H9 (cell line): ENCODE data around the gene MAP7. TPM values are rescaled to one million over a fixed set of nuclear protein-coding genes. Genes with fewer than 3 reads are reported as not detected.

Experiments used
- DNase-seq: peaks from one replicate; pipeline ENCODE4 v3.0.0-alpha.2; 2017
- H2AFZ ChIP-seq: one replicate; pipeline ENCODE4 v1.6.1; 2013; ENCODE audit warnings: mild to moderate bottlenecking, low read length, control low read depth, moderate library complexity
- H2AK5ac ChIP-seq: 2 replicates; pipeline ENCODE4 v1.6.1; 2013; ENCODE audit warnings: low read length, control low read depth, mixed read lengths; ENCODE audit not compliant: insufficient read length
- H2BK120ac ChIP-seq: one replicate; pipeline ENCODE4 v1.6.1; 2013; ENCODE audit warnings: low read depth, mild to moderate bottlenecking, low read length, control low read depth, inconsistent platforms; ENCODE audit not compliant: poor library complexity, severe bottlenecking
- H2BK12ac ChIP-seq: 2 replicates; pipeline ENCODE4 v1.6.1; 2013; ENCODE audit warnings: low read length, control low read depth, mixed read lengths, low read depth; ENCODE audit not compliant: insufficient read length
- H2BK15ac ChIP-seq: 2 replicates; pipeline ENCODE4 v1.6.1; 2013; ENCODE audit warnings: low read depth, low read length, control low read depth
- H2BK20ac ChIP-seq: one replicate; pipeline ENCODE4 v1.6.1; 2013; ENCODE audit warnings: low read depth, mild to moderate bottlenecking, low read length, control low read depth, inconsistent platforms; ENCODE audit not compliant: poor library complexity, severe bottlenecking
- H2BK5ac ChIP-seq: 2 replicates; pipeline ENCODE4 v1.6.1; 2013; ENCODE audit warnings: low read length, control low read depth, mixed read lengths; ENCODE audit not compliant: insufficient read length
- H3K14ac ChIP-seq: 2 replicates; pipeline ENCODE4 v1.6.1; 2013; ENCODE audit warnings: low read length, control low read depth; ENCODE audit not compliant: insufficient read depth
- H3K18ac ChIP-seq: 2 replicates; pipeline ENCODE4 v1.6.1; 2013; ENCODE audit warnings: low read depth, mild to moderate bottlenecking, mixed read lengths, low read length, control low read depth; ENCODE audit not compliant: insufficient read length
- H3K23ac ChIP-seq: 2 replicates; pipeline ENCODE4 v1.6.1; 2013; ENCODE audit warnings: low read length, control low read depth, mixed read lengths, low read depth; ENCODE audit not compliant: insufficient read length
- H3K23me2 ChIP-seq: 2 replicates; pipeline ENCODE4 v1.6.1; 2013; ENCODE audit warnings: low read depth, mild to moderate bottlenecking, mixed read lengths, low read length, control low read depth; ENCODE audit not compliant: insufficient read length, poor library complexity, severe bottlenecking
- H3K27ac ChIP-seq: 2 replicates; pipeline ENCODE4 v1.5.1; 2013; ENCODE audit warnings: low read length, control low read depth, mixed read lengths, low read depth; ENCODE audit not compliant: insufficient read length
- H3K27me3 ChIP-seq: 2 replicates; pipeline ENCODE4 v1.6.1; 2013; ENCODE audit warnings: low read length, control low read depth, inconsistent platforms; ENCODE audit not compliant: insufficient read depth
- H3K4ac ChIP-seq: 2 replicates; pipeline ENCODE4 v1.6.1; 2013; ENCODE audit warnings: low read depth, mild to moderate bottlenecking, control low read depth, inconsistent platforms, low read length, moderate library complexity
- H3K4me1 ChIP-seq: 2 replicates; pipeline ENCODE4 v1.6.1; 2013; ENCODE audit warnings: low read length, control low read depth, inconsistent platforms; ENCODE audit not compliant: insufficient read depth
- H3K4me2 ChIP-seq: 2 replicates; pipeline ENCODE4 v1.6.1; 2013; ENCODE audit warnings: low read length, control low read depth, mixed read lengths; ENCODE audit not compliant: insufficient read length, insufficient read depth
- H3K56ac ChIP-seq: 2 replicates; pipeline ENCODE4 v1.6.1; 2013; ENCODE audit warnings: low read depth, mild to moderate bottlenecking, mixed read lengths, low read length, control low read depth; ENCODE audit not compliant: insufficient read length
- H3K79me1 ChIP-seq: 2 replicates; pipeline ENCODE4 v1.6.1; 2013; ENCODE audit warnings: low read depth, mild to moderate bottlenecking, moderate library complexity, low read length, control low read depth, inconsistent platforms; ENCODE audit not compliant: insufficient read depth, poor library complexity, severe bottlenecking
- H3K79me2 ChIP-seq: 2 replicates; pipeline ENCODE4 v1.6.1; 2013; ENCODE audit warnings: low read length, control low read depth, inconsistent platforms; ENCODE audit not compliant: insufficient read depth
- H3K9ac ChIP-seq: 2 replicates; pipeline ENCODE4 v1.6.1; 2013; ENCODE audit warnings: low read length, control low read depth, mixed read lengths; ENCODE audit not compliant: insufficient read length; ENCODE audit errors: extremely low read depth
- H3K9me3 ChIP-seq: one replicate; pipeline ENCODE4 v1.6.1; 2013; ENCODE audit warnings: low read depth, low read length, inconsistent platforms; ENCODE audit not compliant: control insufficient read depth
- H3T11ph ChIP-seq: one replicate; pipeline ENCODE4 v1.6.1; 2013; ENCODE audit warnings: mild to moderate bottlenecking, low read length, control low read depth, inconsistent platforms
- H4K20me1 ChIP-seq: one replicate; pipeline ENCODE4 v1.6.1; 2013; ENCODE audit not compliant: control insufficient read depth, insufficient read length, insufficient read depth
- H4K5ac ChIP-seq: 2 replicates; pipeline ENCODE4 v1.6.1; 2013; ENCODE audit warnings: low read depth, mild to moderate bottlenecking, mixed read lengths, low read length, control low read depth; ENCODE audit not compliant: insufficient read length
- H4K8ac ChIP-seq: replicated peaks from 2 replicates; pipeline ENCODE4 v1.6.1; 2013; ENCODE audit warnings: low read length, control low read depth, mixed read lengths, low read depth; ENCODE audit not compliant: insufficient read length
- H4K91ac ChIP-seq: 2 replicates; pipeline ENCODE4 v1.6.1; 2013; ENCODE audit warnings: low read depth, mild to moderate bottlenecking, moderate library complexity, mixed read lengths, low read length, control low read depth; ENCODE audit not compliant: insufficient read length
- H3K27ac Mint-ChIP-seq, 3 experiments: 2 replicates in 2 of 3; 3 replicates in 1 of 3; pipeline ENCODE4 v1.8.0; 2020 to 2021; ENCODE audit warnings: mixed read lengths in 3 of 3, mild to moderate bottlenecking in 1 of 3, moderate library complexity in 1 of 3
- H3K27me3 Mint-ChIP-seq: 2 replicates; pipeline ENCODE4 v1.8.0; 2021; ENCODE audit warnings: low read depth, mild to moderate bottlenecking, moderate library complexity, mixed read lengths
- H3K36me3 Mint-ChIP-seq, 3 experiments: 2 replicates in 2 of 3; 3 replicates in 1 of 3; pipeline ENCODE4 v1.8.0; 2020 to 2021; ENCODE audit warnings: low read depth in 3 of 3, mixed read lengths in 3 of 3; ENCODE audit not compliant: insufficient read depth in 1 of 3
- H3K4me1 Mint-ChIP-seq, 2 experiments: 2 replicates each; pipeline ENCODE4 v1.8.0; 2020; ENCODE audit warnings: mixed read lengths in 2 of 2
- H3K4me3 Mint-ChIP-seq, 2 experiments: 2 replicates in 1 of 2; 3 replicates in 1 of 2; pipeline ENCODE4 v1.8.0; 2020 to 2021; ENCODE audit warnings: mild to moderate bottlenecking in 2 of 2, mixed read lengths in 2 of 2, moderate library complexity in 1 of 2
- H3K9me3 Mint-ChIP-seq, 2 experiments: 2 replicates in 1 of 2; 3 replicates in 1 of 2; pipeline ENCODE4 v1.8.0; 2020; ENCODE audit warnings: mild to moderate bottlenecking in 2 of 2, mixed read lengths in 2 of 2, moderate library complexity in 1 of 2
- CTCF ChIP-seq: fragments of 200-600 bp; sonication (generic); conservative IDR thresholded peaks from 3 replicates; pipeline ENCODE4 v1.8.0; 2021; ENCODE audit warnings: antibody characterized with exemption, mild to moderate bottlenecking
- WGBS: extraction: QIAGEN DNeasy Blood & Tissue Kit; methylation state at CpG from one replicate; pipeline ENCODE4 v1.1.7; 2013; ENCODE audit warnings: missing lambda C conversion rate, low lambda C conversion rate, mixed read lengths; ENCODE audit not compliant: insufficient read length; ENCODE audit errors: extremely low coverage; 5-methylcytosine and 5-hydroxymethylcytosine counted together
- total RNA-seq: library from RNA; stranded (reverse); gene quantifications from 2 replicates; pipeline ENCODE4 v1.2.1, GENCODE V29; 2021

Gene MAP7
- total RNA-seq, 1 experiment from 2014 or later, result 51.1 TPM

GRCh38 chr6:136594671-136595070 is 44.4 kb upstream of the MAP7 start:
- Mint-ChIP-seq H3K4me1 (peaks cover 38 to 40% of the 10 kb centered on the region in 2 experiments), H3K36me3 (peaks cover 11 to 16% (median 12%) of the 10 kb centered on the region in 3 experiments), H3K27me3 (no peaks in the 10 kb centered on the region), H3K4me3 (peak overlapping the region in 1 of 2 experiments; percentile 13; a peak in 1 of 5 replicates), H3K9me3 (peaks cover 6 to 13% of the 10 kb centered on the region in 2 experiments; a peak in 4 of 5 replicates), H3K27ac (peak overlapping the region in 2 of 3 experiments; percentile 1 to 12; a peak in 1 of 7 replicates)
- H2BK20ac ChIP-seq, result no peak overlapping the region
- DNase-seq, result no peak
- no peak overlapping the region for H2BK15ac ChIP-seq
- no peak overlapping the region for H4K8ac ChIP-seq
- no peak overlapping the region for H3K56ac ChIP-seq
- no peaks in the 10 kb centered on the region for H3K27me3 ChIP-seq
- H2AFZ ChIP-seq, result no peak overlapping the region
- H2BK120ac ChIP-seq, result no peak overlapping the region
- no peak overlapping the region for H3K4ac ChIP-seq
- no peaks in the 10 kb centered on the region for H3K79me1 ChIP-seq
- H3K4me1 ChIP-seq, result peaks cover 20% of the 10 kb centered on the region; the same call in 1 of the 2 replicates
- H4K20me1 ChIP-seq, result no peaks in the 10 kb centered on the region
- H2AK5ac ChIP-seq, result no peak overlapping the region
- H3K23me2 ChIP-seq, result no peaks in the 10 kb centered on the region
- no peak overlapping the region for H3K9ac ChIP-seq
- no peak overlapping the region for H3T11ph ChIP-seq
- H4K91ac ChIP-seq, result no peak overlapping the region
- H3K79me2 ChIP-seq, result no peaks in the 10 kb centered on the region
- no peak overlapping the region for H3K4me2 ChIP-seq
- H4K5ac ChIP-seq, result no peak overlapping the region
- WGBS, result no CpG with 5 or more reads among the region's 8 CpGs
- H3K23ac ChIP-seq, result no peak overlapping the region
- H2BK5ac ChIP-seq, result no peak overlapping the region
- H3K14ac ChIP-seq, result no peak overlapping the region
- no peak overlapping the region for H3K18ac ChIP-seq
- TF ChIP-seq CTCF, result no peak
- H3K9me3 ChIP-seq, result no peaks in the 10 kb centered on the region
- no peak overlapping the region for H3K27ac ChIP-seq
- H2BK12ac ChIP-seq, result no peak overlapping the region
